GM12872 (cell line): ENCODE results near the gene ARRDC1.

Source experiments
- CTCF ChIP-seq: IDR thresholded peaks from 3 replicates; pipeline ENCODE4 v1.5.1; 2011; ENCODE audit warnings: low read depth, mild to moderate bottlenecking, low read length, moderate library complexity; ENCODE audit not compliant: insufficient read depth

The ARRDC1 gene

GRCh38 chr9:137630679-137631078 lies 25.2 kb downstream of the ARRDC1 start:
- TF ChIP-seq CTCF = no peak

GRCh38 chr9:137631345-137632229 lies 26.1 kb downstream of the ARRDC1 start:
- TF ChIP-seq CTCF = no peak

- no peak for TF ChIP-seq CTCF
These were observed 27.0 kb downstream of the ARRDC1 start for GRCh38 chr9:137632230-137633161.

- no peak for TF ChIP-seq CTCF
These were observed 28.5 kb downstream of the ARRDC1 start for GRCh38 chr9:137634016-137634415.

GRCh38 chr9:137638680-137639079 lies 33.2 kb downstream of the ARRDC1 start:
- no peak for TF ChIP-seq CTCF

GRCh38 chr9:137639303-137640051 lies 34.0 kb downstream of the ARRDC1 start:
- TF ChIP-seq CTCF = no peak
